IMR-90 (cell line): Measurements from ENCODE around the gene NCBP2L. TPM values are rescaled to one million over a fixed set of nuclear protein-coding genes. Genes with fewer than 3 reads are reported as not detected.
A peak's percentile ranks its signal among the peaks of the same experiment; 100 is the strongest.

ENCODE experiments used
- ATAC-seq: fragments of 200-7000 bp; cut with Tn5 transposase; 2 replicates; pipeline ENCODE4 v1.9.1; 2020; ENCODE audit warnings: low read depth, mild to moderate bottlenecking, moderate library complexity
- BruUV-seq: library from RNA; stranded (reverse); fragments of 400-500 nt; replicated peaks from 2 replicates; lab custom pipeline; 2021; lab: Mats Ljungman, UMichigan
- CTCF ChIA-PET: fragments of 300-600 bp; formaldehyde crosslinking; extraction: SDS; loops from one replicate; lab custom pipeline; 2021; ENCODE audit warnings: antibody characterized with exemption; lab: Yijun Ruan, JAX
- POLR2A ChIA-PET: fragments of 300-600 bp; sonication (Branson Sonifier 250); formaldehyde crosslinking; loops from one replicate; lab custom pipeline; 2022; ENCODE audit warnings: antibody characterized with exemption; ENCODE audit not compliant: unreplicated experiment; lab: Charles Lee
- DNase-seq: peaks from one replicate; pipeline ENCODE4 v3.0.0; 2013
- H2AFZ ChIP-seq: replicated peaks from 2 replicates; pipeline ENCODE3; 2013; ENCODE audit warnings: low read length, mild to moderate bottlenecking; ENCODE audit not compliant: poor library complexity
- H2AK5ac ChIP-seq: 2 replicates; pipeline ENCODE4 v1.6.1; 2013; ENCODE audit warnings: low read depth, low read length, inconsistent platforms
- H2AK9ac ChIP-seq: replicated peaks from 2 replicates; pipeline ENCODE3; 2013; ENCODE audit warnings: mild to moderate bottlenecking, low read depth, low read length, moderate library complexity; ENCODE audit not compliant: poor library complexity
- H2BK120ac ChIP-seq: 2 replicates; pipeline ENCODE4 v1.6.1; 2013; ENCODE audit warnings: low read depth, low read length, inconsistent platforms
- H2BK15ac ChIP-seq: 3 replicates; pipeline ENCODE4 v1.6.1; 2013; ENCODE audit warnings: low read depth, low read length, inconsistent platforms
- H2BK20ac ChIP-seq: 2 replicates; pipeline ENCODE4 v1.6.1; 2013; ENCODE audit warnings: low read depth, mild to moderate bottlenecking, inconsistent platforms, low read length, moderate library complexity
- H2BK5ac ChIP-seq: 2 replicates; pipeline ENCODE4 v1.6.1; 2013; ENCODE audit warnings: mild to moderate bottlenecking, low read depth, low read length, inconsistent platforms; ENCODE audit not compliant: poor library complexity, severe bottlenecking
- H3K14ac ChIP-seq: replicated peaks from 2 replicates; pipeline ENCODE4 v1.6.1; 2013; ENCODE audit warnings: low read depth, low read length, inconsistent platforms
- H3K18ac ChIP-seq: 2 replicates; pipeline ENCODE4 v1.6.1; 2013; ENCODE audit warnings: low read depth, low read length, control low read depth
- H3K23ac ChIP-seq: 2 replicates; pipeline ENCODE4 v1.6.1; 2013; ENCODE audit warnings: low read depth, low read length, inconsistent platforms
- H3K27ac ChIP-seq: 2 replicates; pipeline ENCODE4 v1.5.1; 2013; ENCODE audit warnings: mild to moderate bottlenecking, control low read depth, low read length; ENCODE audit not compliant: insufficient read depth
- H3K27me3 ChIP-seq: 2 replicates; pipeline ENCODE4 v1.6.1; 2013; ENCODE audit warnings: low read length; ENCODE audit not compliant: control insufficient read depth, insufficient read depth
- H3K36me3 ChIP-seq: 2 replicates; pipeline ENCODE4 v1.6.1; 2013; ENCODE audit warnings: low read length, mixed read lengths; ENCODE audit not compliant: control insufficient read depth, insufficient read depth
- H3K4ac ChIP-seq: 2 replicates; pipeline ENCODE4 v1.6.1; 2013; ENCODE audit warnings: low read depth, low read length, inconsistent platforms
- H3K4me1 ChIP-seq: 2 replicates; pipeline ENCODE4 v1.6.1; 2013; ENCODE audit warnings: low read length, mixed read lengths; ENCODE audit not compliant: control insufficient read depth, insufficient read depth
- H3K4me2 ChIP-seq: 2 replicates; pipeline ENCODE4 v1.6.1; 2013; ENCODE audit warnings: low read depth, mild to moderate bottlenecking, control low read depth, low read length, moderate library complexity
- H3K4me3 ChIP-seq: 2 replicates; pipeline ENCODE4 v1.5.1; 2013; ENCODE audit warnings: low read depth, mild to moderate bottlenecking, control low read depth, low read length, moderate library complexity; ENCODE audit not compliant: insufficient read depth
- H3K56ac ChIP-seq: 2 replicates; pipeline ENCODE4 v1.6.1; 2013; ENCODE audit warnings: low read length, inconsistent platforms; ENCODE audit not compliant: insufficient read depth; ENCODE audit errors: extremely low read depth
- H3K79me1 ChIP-seq, 2 experiments: 2 replicates each; pipeline ENCODE4 v1.6.1; 2013; ENCODE audit warnings: low read length in 2 of 2, inconsistent platforms in 1 of 2, low read depth in 1 of 2
- H3K9ac ChIP-seq: 2 replicates; pipeline ENCODE4 v1.6.1; 2013; ENCODE audit warnings: low read depth, low read length, control low read depth
- H3K9me1 ChIP-seq: 2 replicates; pipeline ENCODE4 v1.6.1; 2013; ENCODE audit warnings: low read length, inconsistent platforms; ENCODE audit not compliant: insufficient read depth
- H3K9me3 ChIP-seq: 2 replicates; pipeline ENCODE4 v1.6.1; 2013; ENCODE audit warnings: low read length; ENCODE audit not compliant: control insufficient read depth, insufficient read depth
- H4K20me1 ChIP-seq: 2 replicates; pipeline ENCODE4 v1.6.1; 2013; ENCODE audit warnings: low read length, inconsistent platforms; ENCODE audit not compliant: insufficient read depth
- H4K5ac ChIP-seq: 2 replicates; pipeline ENCODE4 v1.6.1; 2013; ENCODE audit warnings: mild to moderate bottlenecking, low read depth, low read length, control low read depth
- H4K8ac ChIP-seq, 2 experiments: 2 replicates each; pipeline ENCODE4 v1.6.1; 2013; ENCODE audit warnings: low read depth in 2 of 2, low read length in 2 of 2, control low read depth in 1 of 2, inconsistent platforms in 1 of 2
- H4K91ac ChIP-seq: 2 replicates; pipeline ENCODE4 v1.6.1; 2013; ENCODE audit warnings: low read depth, low read length, inconsistent platforms; ENCODE audit not compliant: insufficient read depth
- BHLHE40 ChIP-seq: fragments of 150-350 bp; IDR thresholded peaks from 2 replicates; pipeline ENCODE4 v1.6.1; 2016; ENCODE audit warnings: mild to moderate bottlenecking, low read depth, low read length
- CEBPB ChIP-seq: IDR thresholded peaks from 2 replicates; pipeline ENCODE4 v1.6.1; 2012; ENCODE audit warnings: low read depth, low read length, improper control_type of control experiment
- CHD1 ChIP-seq: IDR thresholded peaks from 2 replicates; pipeline ENCODE4 v1.6.1; 2012; ENCODE audit warnings: low read depth, low read length, improper control_type of control experiment
- CTCF ChIP-seq: conservative IDR thresholded peaks from 2 replicates; pipeline ENCODE4 v1.5.1; 2012; ENCODE audit warnings: mild to moderate bottlenecking, low read depth, low read length, improper control_type of control experiment
- ELK1 ChIP-seq: fragments of 150-350 bp; IDR thresholded peaks from 2 replicates; pipeline ENCODE4 v1.6.1; 2016; ENCODE audit warnings: low read depth, mild to moderate bottlenecking, low read length, moderate library complexity, borderline replicate concordance
- FOS ChIP-seq: fragments of 150-350 bp; IDR thresholded peaks from 2 replicates; pipeline ENCODE4 v1.6.1; 2016; ENCODE audit warnings: low read depth, low read length
- MAFK ChIP-seq: IDR thresholded peaks from 2 replicates; pipeline ENCODE4 v1.6.1; 2012; ENCODE audit warnings: low read depth, low read length, improper control_type of control experiment
- MAZ ChIP-seq: IDR thresholded peaks from 2 replicates; pipeline ENCODE4 v1.6.1; 2012; ENCODE audit warnings: low read depth, mild to moderate bottlenecking, low read length, improper control_type of control experiment, moderate library complexity, borderline replicate concordance
- MXI1 ChIP-seq: IDR thresholded peaks from 2 replicates; pipeline ENCODE4 v1.6.1; 2012; ENCODE audit warnings: low read depth, mild to moderate bottlenecking, low read length, moderate library complexity, borderline replicate concordance
- NFE2L2 ChIP-seq: fragments of 150-350 bp; IDR thresholded peaks from 2 replicates; pipeline ENCODE4 v1.6.1; 2016; ENCODE audit warnings: low read depth, mild to moderate bottlenecking, low read length
- POLR2A ChIP-seq: IDR thresholded peaks from 2 replicates; pipeline ENCODE4 v1.6.1; 2012; ENCODE audit warnings: mild to moderate bottlenecking, low read depth, low read length
- RAD21 ChIP-seq: IDR thresholded peaks from 2 replicates; pipeline ENCODE4 v1.6.1; 2012; ENCODE audit warnings: low read length, improper control_type of control experiment
- RCOR1 ChIP-seq: IDR thresholded peaks from 2 replicates; pipeline ENCODE4 v1.6.1; 2012; ENCODE audit warnings: mild to moderate bottlenecking, low read length, improper control_type of control experiment; ENCODE audit not compliant: insufficient replicate concordance
- RFX5 ChIP-seq: IDR thresholded peaks from 2 replicates; pipeline ENCODE4 v1.8.0; 2012; ENCODE audit warnings: low read depth, mild to moderate bottlenecking, low read length, moderate library complexity
- SMC3 ChIP-seq: fragments of 150-350 bp; IDR thresholded peaks from 2 replicates; pipeline ENCODE4 v1.6.1; 2016; ENCODE audit warnings: low read depth, mild to moderate bottlenecking, antibody characterized with exemption, low read length, moderate library complexity
- USF2 ChIP-seq: fragments of 150-350 bp; IDR thresholded peaks from 2 replicates; pipeline ENCODE4 v1.6.1; 2017; ENCODE audit warnings: mild to moderate bottlenecking, antibody characterized with exemption, low read length, low read depth
- WGBS, 2 experiments: methylation state at CpG; one replicate each; pipeline versions ENCODE4 v1.1.5 to v1.1.7; 2013; ENCODE audit warnings: missing lambda C conversion rate in 2 of 2; ENCODE audit not compliant: insufficient read length in 1 of 2; ENCODE audit errors: extremely low coverage in 2 of 2; 5-methylcytosine and 5-hydroxymethylcytosine counted together
- dilution Hi-C: fragments of 300-500 bp; cut with HindIII; formaldehyde crosslinking; loops from one replicate; pipeline ENCODE4 v1.14.3; 2018; ENCODE audit warnings: low sequenced_read_pairs; ENCODE audit not compliant: unreplicated experiment
- in situ Hi-C: fragments of 300-500 bp; cut with MboI; formaldehyde crosslinking; loops from 3 replicates; pipeline ENCODE4 v1.14.3; 2019; ENCODE audit warnings: low sequenced_read_pairs, inconsistent platforms, mixed read lengths
- intact Hi-C: fragments of 100-400 bp; cut with micrococcal nuclease; formaldehyde crosslinking; loops from 2 replicates; pipeline ENCODE4 v1.10.0; 2022
- polyA plus RNA-seq, 3 experiments: library from polyadenylated mRNA; depleted of rRNA; stranded (reverse); fragments of >200 nt; gene quantifications; 2 replicates each; pipeline ENCODE4 v1.2.3, GENCODE V29; 2012; ENCODE audit warnings: low replicate concordance in 1 of 3
- total RNA-seq: library from RNA; depleted of rRNA; stranded (reverse); fragments of >200 nt; gene quantifications from 2 replicates; pipeline ENCODE4 v1.2.3, GENCODE V29; 2012

The NCBP2L gene
- total and polyA plus RNA-seq, 2 of the 4 experiments (the other 2 are of a cell fraction) = not detected

GRCh38 chrX:107747596-107748161, 29.9 kb upstream of the NCBP2L start:
- 20% methylated on average over 1 of the region's 3 CpGs; no CpG with 5 or more reads in 1 of the 2 experiments for WGBS, 2 experiments
- TF ChIP-seq NFE2L2 (no peak), RAD21 (no peak), MAZ (no peak), USF2 (no peak), CEBPB (no peak), RCOR1 (no peak), POLR2A (no peak), CTCF (no peak), MAFK (no peak), SMC3 (no peak), FOS (no peak), BHLHE40 (no peak), MXI1 (no peak), CHD1 (no peak), RFX5 (no peak), ELK1 (no peak)
- intact Hi-C loops = no loop called here
- ChIA-PET POLR2A (interaction anchor here (0.5 kb wide), 1 partner anchor 19 kb away, joined by 5 read pairs; no protein-coding TSS in a partner anchor), CTCF (no interaction called here)
- Histone ChIP-seq H3K4me2 (no peak overlapping the region), H3K36me3 (no peaks in the 10 kb centered on the region), H4K91ac (no peak overlapping the region), H3K27ac (no peak overlapping the region), H3K9ac (no peak overlapping the region), H3K4me3 (no peak overlapping the region), H2AK5ac (no peak overlapping the region), H3K56ac (no peak overlapping the region), H2BK15ac (no peak overlapping the region), H2BK120ac (no peak overlapping the region), H3K4ac (no peak overlapping the region), H3K27me3 (peaks cover 57% of the 10 kb centered on the region), H2AFZ (no peak overlapping the region), H3K79me1 (no peaks in the 10 kb centered on the region), H2AK9ac (no peak overlapping the region), H3K9me1 (no peaks in the 10 kb centered on the region; the same call in 1 of the 2 replicates), H3K9me3 (no peaks in the 10 kb centered on the region), H3K14ac (no peak overlapping the region), H4K20me1 (no peaks in the 10 kb centered on the region; the same call in 1 of the 2 replicates), H3K23ac (no peak overlapping the region), H3K18ac (no peak overlapping the region), H4K8ac (no peak overlapping the region), H3K4me1 (no peaks in the 10 kb centered on the region; the same call in 1 of the 2 replicates), H4K5ac (no peak overlapping the region), H2BK5ac (no peak overlapping the region), H2BK20ac (no peak overlapping the region)
- no TSS peak for BruUV-seq
- dilution Hi-C loops = no loop called here
- in situ Hi-C loops = no loop called here
- DNase-seq (peak; percentile 19), ATAC-seq (peak; percentile 84)
